IPS DF 4.7 (cell line): ENCODE measurements around the gene MEIOB.
"Not testable (repeated sequence)": the region's sequence is repeated elsewhere in the genome, so short reads cannot be mapped to it uniquely, and the experiment has no call there.

Experiments
- DNase-seq: peaks from one replicate; pipeline ENCODE4 v3.0.0-alpha.2; 2013; ENCODE audit warnings: low spot score; ENCODE audit errors: extremely low read depth

MEIOB gene

GRCh38 chr16:1877804-1878203 lies 5.8 kb upstream of the MEIOB start:
- no peak for DNase-seq

- DNase-seq, result no peak
Observed at GRCh38 chr16:1877089-1877488, 5.1 kb upstream of the MEIOB start.

- no peak for DNase-seq
Observed at GRCh38 chr16:1876468-1876867, 4.5 kb upstream of the MEIOB start.

DNA sequence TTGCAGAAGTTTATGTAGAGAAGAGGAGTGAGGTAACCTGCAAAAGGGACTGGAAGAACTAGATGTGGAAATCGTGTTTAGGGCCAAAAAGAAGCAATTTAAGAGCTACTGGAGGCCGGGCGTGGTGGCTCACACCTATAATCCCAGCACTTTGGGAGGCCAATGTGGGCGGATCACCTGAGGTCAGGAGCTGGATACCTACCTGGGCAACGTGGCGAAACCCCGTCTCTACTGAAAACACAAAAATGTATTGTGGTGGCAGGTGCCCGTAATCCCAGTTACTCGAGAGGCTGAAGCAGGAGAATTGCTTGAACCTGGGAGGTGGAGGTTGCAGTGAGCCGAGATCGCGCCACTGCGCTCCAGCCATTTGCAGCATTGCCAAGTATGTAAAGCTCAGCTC lies 4.1 kb upstream of the MEIOB start:
- not testable (repeated sequence) for DNase-seq

DNA sequence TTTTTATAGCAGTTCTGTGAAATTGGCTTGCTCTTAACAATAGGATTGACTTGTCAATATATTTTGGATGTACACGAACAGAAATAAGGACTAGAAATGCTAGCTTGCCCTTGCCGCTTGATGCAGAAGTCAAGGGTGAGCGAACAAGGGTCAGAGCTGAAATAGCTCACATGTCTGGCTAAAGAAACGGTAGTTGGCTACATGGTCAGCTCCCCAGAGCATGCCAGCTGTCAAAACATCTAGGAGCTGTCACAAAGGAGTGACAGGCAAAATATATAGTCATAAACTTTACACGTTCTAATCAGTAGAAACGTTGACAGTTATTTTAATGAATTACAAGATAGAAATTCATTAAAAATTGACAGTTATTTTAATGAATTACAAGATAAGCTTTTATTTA lies 2.9 kb upstream of the MEIOB start:
- no peak for DNase-seq

GRCh38 chr16:1870365-1871082 lies 1.4 kb downstream of the MEIOB start:
- no peak for DNase-seq

DNA sequence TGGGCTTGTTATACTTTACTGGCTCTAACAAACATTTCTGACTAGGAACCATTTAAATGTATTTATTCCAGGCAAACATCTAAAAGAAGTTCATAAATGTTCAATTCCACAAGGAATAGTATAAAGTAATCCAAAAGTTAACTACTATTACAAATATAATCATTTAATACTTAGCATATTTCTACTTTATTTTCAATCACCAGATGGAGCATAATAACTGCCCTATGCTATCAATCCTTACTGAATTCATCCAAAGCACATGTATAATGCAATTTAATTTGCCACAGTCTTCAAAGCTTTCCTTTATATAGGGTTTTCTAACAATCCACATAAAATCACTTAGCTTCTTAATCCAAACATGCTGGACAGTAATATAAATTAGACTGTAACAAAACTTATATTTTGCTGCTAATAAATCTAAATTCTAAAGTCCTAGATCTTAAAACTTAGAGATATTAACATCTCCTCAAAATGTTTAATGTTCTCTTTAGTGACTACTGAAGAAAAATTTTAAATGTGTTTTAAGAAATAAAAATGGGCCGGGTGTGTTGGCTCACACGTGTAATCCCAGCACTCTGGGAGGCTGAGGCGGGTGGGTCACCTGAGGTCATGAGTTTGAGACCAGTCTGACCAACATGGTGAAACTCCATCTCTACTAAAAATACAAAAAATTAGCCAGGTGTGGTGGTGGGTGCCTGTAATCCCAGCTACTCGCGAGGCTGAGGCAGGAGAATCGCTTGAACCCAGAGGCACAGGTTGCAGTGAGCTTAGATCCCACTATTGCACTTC lies 5.9 kb downstream of the MEIOB start:
- no peak for DNase-seq

DNA sequence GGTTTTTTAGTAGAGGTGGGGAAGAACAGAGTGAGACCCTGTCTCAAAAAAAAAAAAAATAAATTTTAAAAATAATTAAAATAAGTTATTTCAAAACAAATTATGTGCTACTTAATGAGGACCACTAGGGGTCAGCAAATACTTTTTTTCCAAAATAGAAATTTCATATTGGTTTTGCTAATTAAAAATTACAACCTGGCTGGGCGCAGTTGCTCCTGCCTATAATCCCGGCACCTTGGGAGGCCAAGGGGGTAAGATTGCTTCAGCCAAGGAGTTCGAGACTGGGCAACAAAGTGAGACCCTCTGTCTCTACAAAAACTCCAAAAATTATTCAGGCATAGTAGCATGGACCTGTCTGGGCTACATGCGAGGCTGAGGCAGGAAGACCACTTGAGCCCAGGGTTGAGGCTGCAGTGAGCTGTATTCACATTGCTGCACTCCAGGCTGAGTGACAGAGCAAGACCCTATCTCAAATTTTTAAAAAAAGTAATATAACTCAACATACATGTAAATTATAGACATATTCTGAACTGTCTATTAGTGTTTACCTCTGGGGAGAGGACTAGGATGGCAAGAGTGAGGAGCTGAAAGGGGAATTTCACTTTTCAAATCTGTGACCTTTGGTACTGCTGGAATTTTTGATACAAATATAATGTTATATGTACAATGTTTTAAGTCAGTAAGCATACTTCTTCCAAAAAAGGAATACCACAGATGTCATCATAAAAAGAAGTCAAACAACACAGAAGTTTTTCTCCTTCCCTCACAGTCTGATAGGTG lies 8.1 kb downstream of the MEIOB start:
- DNase-seq, result no peak

DNA sequence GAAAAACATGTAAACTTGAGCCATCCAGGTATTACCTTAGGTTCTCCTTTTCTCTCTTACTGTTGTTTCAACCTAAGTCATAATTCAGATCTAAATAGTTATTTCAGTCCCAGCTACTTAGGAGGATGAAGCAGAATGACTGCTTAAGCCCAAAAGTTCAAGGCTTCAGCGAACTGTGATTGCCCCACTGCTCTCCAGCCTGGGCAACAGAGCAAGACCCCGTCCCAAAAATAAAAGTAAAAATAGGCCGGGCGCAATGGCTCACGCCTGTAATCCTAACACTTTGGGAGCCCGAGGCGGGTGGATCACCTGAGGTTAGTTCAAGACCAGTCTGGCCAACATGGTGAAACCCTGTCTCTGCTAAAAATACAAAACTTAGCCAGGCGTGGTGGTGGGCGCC lies 9.6 kb downstream of the MEIOB start:
- DNase-seq, result no peak

DNA sequence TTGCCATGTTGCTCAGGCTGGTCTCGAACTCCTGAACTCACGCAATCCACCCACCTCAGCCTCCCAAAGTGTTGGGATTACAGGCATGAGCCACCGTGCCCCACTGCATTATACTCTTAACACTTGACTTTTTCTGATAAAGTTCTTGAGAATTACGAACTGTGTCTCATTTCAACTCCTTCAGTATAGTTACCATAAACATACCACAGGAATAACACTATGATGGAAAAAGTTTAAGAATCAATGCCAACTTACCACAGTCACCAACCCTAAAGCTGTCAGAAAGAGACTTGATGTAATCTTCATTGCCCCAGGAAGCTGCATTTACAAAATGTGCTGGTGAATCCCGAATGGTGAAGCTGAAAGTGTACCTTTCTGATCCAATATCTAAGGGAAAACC lies 10.2 kb downstream of the MEIOB start:
- DNase-seq, result no peak

- no peak for DNase-seq
Observed at GRCh38 chr16:1859650-1860049, 12.3 kb downstream of the MEIOB start.

DNA sequence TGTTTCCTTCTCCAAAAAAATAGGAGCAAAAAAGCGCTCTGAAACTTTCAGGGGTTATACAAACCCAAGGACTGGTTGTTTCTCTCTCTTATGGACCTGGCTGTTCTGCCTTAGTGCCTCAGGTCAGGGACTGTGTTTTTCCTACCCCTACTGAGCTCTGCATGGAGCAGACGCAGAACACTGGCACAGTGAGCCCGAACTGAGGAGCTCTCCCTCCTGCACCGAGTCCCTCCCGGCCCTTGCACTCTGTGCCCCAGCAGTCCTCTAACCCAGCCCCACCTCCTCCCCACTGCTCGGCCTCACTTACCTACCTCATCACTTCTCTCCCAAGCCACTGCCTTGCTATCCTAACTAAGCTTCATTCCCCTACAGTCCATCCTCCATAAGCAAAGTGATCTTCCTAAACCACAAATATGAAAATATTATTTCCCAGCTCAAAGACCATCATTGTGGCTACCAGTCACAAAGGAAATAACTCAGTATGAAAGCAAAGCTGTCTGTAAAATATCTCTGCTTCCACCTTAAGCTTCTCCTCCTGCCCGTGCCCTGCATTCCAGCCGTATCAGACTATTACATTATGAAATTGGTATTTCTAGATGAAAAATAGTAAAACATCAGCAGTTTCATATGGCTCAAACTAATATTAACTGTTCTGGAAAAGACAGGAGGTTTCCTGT lies 13.6 kb downstream of the MEIOB start:
- no peak for DNase-seq

DNA sequence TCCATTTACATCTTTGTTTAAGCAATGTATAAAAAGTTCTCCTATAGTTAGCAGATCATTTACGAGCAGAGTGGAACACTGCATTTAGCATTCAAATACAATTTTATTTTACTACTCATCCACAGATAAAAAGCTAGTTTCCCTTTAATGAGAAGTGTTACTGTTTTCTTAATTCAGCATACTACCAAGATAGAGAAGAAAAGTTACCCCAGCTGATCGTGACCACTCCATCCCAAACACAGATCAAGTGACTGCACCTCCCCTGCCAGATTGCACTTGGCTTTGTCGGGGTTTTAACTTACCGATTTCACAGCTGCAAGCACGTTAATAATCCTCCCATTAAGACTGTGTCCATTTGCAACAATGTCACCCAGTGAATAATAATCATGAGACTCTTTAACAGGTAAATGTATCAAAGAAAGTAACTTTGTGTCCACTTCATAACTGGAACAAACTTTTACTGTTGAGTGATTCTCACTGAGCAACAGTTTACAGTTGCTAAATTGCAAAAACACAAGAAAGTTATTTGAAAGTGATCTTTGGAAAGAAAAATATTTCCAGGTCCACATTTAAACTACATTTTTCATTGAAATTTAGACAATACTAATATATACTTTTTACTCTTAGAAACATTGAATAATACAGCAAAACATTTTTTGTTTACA lies 14.4 kb downstream of the MEIOB start:
- no peak for DNase-seq

- DNase-seq, result no peak
Observed at GRCh38 chr16:1851793-1852192, 20.2 kb downstream of the MEIOB start.

- no peak for DNase-seq
Observed at GRCh38 chr16:1850981-1851380, 21.0 kb downstream of the MEIOB start.

DNA sequence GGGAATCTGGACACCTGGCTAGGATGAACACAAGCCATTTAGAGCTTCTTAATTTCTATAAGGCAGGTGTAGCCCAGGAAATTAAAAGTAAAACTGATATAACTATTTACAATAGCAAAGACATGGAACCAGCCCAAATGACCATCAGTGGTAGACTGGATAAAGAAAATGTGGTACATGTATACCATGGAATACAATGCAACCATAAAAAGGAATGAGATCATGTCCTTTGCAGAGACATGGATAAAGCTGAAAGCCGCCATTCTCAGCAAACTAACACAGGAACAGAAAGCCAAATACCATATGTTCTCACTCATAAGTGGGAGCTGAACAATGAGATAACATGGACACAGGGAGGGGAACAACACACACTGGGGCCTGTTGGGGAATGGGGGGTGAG lies 25.5 kb downstream of the MEIOB start:
- no peak for DNase-seq

- no peak for DNase-seq
Observed at GRCh38 chr16:1845985-1846384, 26.0 kb downstream of the MEIOB start.

GRCh38 chr16:1839554-1839953 lies 32.4 kb downstream of the MEIOB start:
- DNase-seq, result no peak

GRCh38 chr16:1834096-1834495 lies 37.9 kb downstream of the MEIOB start:
- DNase-seq, result no peak

DNA sequence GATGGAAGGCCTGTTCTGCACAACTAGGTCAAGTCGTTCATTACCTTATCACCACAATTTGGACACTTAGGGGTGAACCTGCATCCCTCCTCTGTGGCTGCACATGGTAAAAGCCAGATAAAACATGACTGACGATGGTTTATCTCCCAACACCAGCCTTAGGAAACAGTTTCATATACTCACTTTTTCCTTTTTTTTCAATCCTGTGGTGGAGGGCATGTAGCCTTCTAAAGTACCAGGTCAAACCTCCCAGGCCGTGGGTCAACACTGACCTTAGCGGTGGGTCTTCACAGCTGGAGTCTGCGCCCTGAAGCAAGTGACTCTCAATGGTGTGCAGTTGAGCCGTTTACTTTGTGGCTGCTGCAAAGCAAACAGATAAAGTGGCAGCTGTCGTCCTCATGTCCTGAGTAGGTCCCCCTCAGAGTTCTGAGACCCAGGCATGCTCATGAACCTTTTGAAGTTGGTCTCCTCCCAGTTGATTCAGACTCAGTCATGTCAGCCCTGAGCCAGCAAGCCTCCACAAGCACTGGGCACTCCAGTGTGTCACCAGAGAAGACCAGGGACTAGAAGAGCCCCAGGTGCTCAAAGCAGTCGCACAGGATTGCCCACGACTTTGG lies 39.0 kb downstream of the MEIOB start:
- no peak for DNase-seq
